Ascending aorta (tissue), 2 donors: ENCODE measurements around the gene CREG2. TPM values are rescaled to one million over a fixed set of nuclear protein-coding genes. Genes with fewer than 3 reads are reported as not detected.

Source experiments
- DNase-seq, 2 donors: peaks; one replicate each; pipeline ENCODE4 v3.0.0-alpha.2; 2019; ENCODE audit warnings: low spot score in 2 of 2
- H3K27ac ChIP-seq, 2 donors: fragments of 200-600 bp; sonication (generic); one replicate each; pipeline ENCODE4 v1.5.1; 2016 to 2017; ENCODE audit warnings: mild to moderate bottlenecking in 1 of 2
- H3K27me3 ChIP-seq: fragments of 200-600 bp; sonication (generic); one replicate; pipeline ENCODE4 v1.5.1; 2017
- H3K36me3 ChIP-seq, 2 donors: fragments of 200-600 bp; sonication (generic); one replicate each; pipeline ENCODE4 v1.5.1; 2016
- H3K4me1 ChIP-seq, 2 donors: fragments of 200-600 bp; sonication (generic); one replicate each; pipeline ENCODE4 v1.5.1; 2016 to 2017; ENCODE audit warnings: mild to moderate bottlenecking in 1 of 2
- H3K4me3 ChIP-seq, 2 donors: fragments of 200-600 bp; sonication (generic); one replicate each; pipeline ENCODE4 v1.5.1; 2016 to 2017; ENCODE audit warnings: mild to moderate bottlenecking in 1 of 2
- H3K9me3 ChIP-seq, 2 donors: fragments of 200-600 bp; sonication (generic); one replicate each; pipeline ENCODE4 v1.5.1; 2016
- CTCF ChIP-seq, 3 experiments: fragments of 200-600 bp in 2 of 3; fragments of 450-650 bp in 1 of 3; sonication (generic) in 2 of 3; IDR thresholded peaks; one replicate each; pipeline ENCODE4 v1.5.1; 2016 to 2019; ENCODE audit warnings: antibody characterized with exemption in 3 of 3, mild to moderate bottlenecking in 1 of 3, moderate library complexity in 1 of 3
- intact Hi-C: fragments of 100-400 bp; cut with DNase I; formaldehyde crosslinking; loops from one replicate; pipeline ENCODE4 v1.15.1; 2023
- total RNA-seq: library from RNA; depleted of rRNA; stranded (reverse); fragments of >200 nt; gene quantifications from one replicate; pipeline ENCODE4 v1.1.0, GENCODE V29; 2016

Gene CREG2
- total RNA-seq, 1 donor from 2014 or later, result not detected

DNA sequence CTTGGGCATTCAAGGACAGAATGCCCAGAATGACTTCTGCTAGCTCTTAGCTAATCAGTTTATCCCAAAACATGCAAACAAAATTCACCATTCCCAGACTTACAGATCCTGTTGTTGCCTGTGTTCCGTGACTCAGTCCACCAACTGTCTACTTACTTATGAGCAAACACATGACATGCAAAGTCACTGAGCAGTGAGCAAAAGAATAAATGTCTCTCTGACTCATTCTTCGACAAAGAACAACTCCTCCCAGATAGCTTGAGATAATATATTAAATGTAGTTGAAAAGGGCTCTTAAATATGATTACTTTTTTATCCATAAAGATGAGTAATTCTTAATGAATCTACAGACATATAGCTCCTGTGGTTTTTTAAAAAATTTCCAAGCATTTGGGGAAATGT, 9.0 kb upstream of the CREG2 start:
- intact Hi-C loops, result no loop called here
- no peaks in the 10 kb centered on the region for H3K4me1 ChIP-seq
- no peaks in the 10 kb centered on the region for H3K27me3 ChIP-seq
- no peak overlapping the region for H3K4me3 ChIP-seq
- TF ChIP-seq CTCF (IDR thresholded peaks at IDR 0.05), result no peak
- no peak overlapping the region for H3K27ac ChIP-seq
- no peaks in the 10 kb centered on the region for H3K36me3 ChIP-seq
- no peak for DNase-seq
- no peaks in the 10 kb centered on the region for H3K9me3 ChIP-seq

DNA sequence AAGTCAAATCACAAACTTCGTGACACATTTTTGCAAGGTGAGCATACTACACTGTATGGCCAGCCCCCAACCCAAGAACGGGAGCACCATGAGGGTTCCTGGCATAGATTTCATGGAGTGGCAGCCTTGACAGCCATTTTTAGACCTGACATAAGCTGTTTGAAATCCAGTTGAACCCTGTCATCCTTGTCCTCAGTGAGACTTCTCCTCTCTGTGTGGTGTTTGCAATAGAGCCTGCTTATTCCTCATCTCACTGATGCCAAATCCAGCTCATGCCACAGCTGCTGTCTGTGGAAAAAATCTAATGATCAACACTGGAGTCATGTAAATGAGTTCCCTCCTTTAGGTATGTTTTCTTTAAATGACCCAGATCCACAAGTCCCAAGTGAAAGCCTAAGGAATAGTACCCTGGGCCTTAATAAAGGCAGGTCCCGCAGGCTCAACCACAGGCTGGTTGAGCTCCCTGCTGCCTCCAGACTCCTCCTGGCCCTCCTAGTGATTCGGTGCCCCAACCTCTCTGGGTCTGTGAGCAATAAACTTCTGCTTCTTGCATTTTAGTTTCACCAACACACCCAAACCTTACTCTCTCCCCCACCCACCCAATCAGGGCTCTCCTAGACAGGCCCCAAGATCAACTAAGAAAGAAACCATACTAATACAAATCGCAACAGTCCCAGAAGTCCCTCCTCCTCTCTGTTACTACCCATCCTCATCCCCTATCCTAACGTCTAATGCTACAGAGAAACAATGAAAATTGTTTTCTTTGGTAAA, 8.4 kb upstream of the CREG2 start:
- intact Hi-C loops, result no loop called here

GRCh38 chr2:101388232-101388631, 929 bp upstream of the CREG2 start:
- Histone ChIP-seq H3K27ac (no peak overlapping the region), H3K4me3 (no peak overlapping the region), H3K36me3 (no peaks in the 10 kb centered on the region), H3K9me3 (no peaks in the 10 kb centered on the region), H3K27me3 (no peaks in the 10 kb centered on the region), H3K4me1 (peaks cover 0 to 9% of the 10 kb centered on the region in 2 donors)
- DNase-seq, result peak in 1 of 2 donors; percentile 39
- no peak for TF ChIP-seq CTCF (IDR thresholded peaks at IDR 0.05)
- intact Hi-C loops, result no loop called here

More for the DNA sequence above, 8.4 kb upstream of the CREG2 start:
- Histone ChIP-seq H3K36me3 (no peaks in the 10 kb centered on the region), H3K4me1 (no peaks in the 10 kb centered on the region), H3K27me3 (no peaks in the 10 kb centered on the region), H3K4me3 (no peak overlapping the region), H3K9me3 (no peaks in the 10 kb centered on the region), H3K27ac (no peak overlapping the region)
- DNase-seq, result peak in 1 of 2 donors; percentile 15
- no peak for TF ChIP-seq CTCF (IDR thresholded peaks at IDR 0.05)

GRCh38 chr2:101386599-101387150, 628 bp downstream of the CREG2 start:
- H3K4me1 ChIP-seq, result peaks cover 0 to 9% of the 10 kb centered on the region in 2 donors
- H3K9me3 ChIP-seq, result no peaks in the 10 kb centered on the region
- peak overlapping the region; percentile 48 to 68 for H3K4me3 ChIP-seq
- H3K27ac ChIP-seq, result no peak overlapping the region
- no peaks in the 10 kb centered on the region for H3K27me3 ChIP-seq
- intact Hi-C loops, result no loop called here
- TF ChIP-seq CTCF (IDR thresholded peaks at IDR 0.05), result no peak
- peak in 1 of 2 donors; percentile 59 for DNase-seq
- no peaks in the 10 kb centered on the region for H3K36me3 ChIP-seq

DNA sequence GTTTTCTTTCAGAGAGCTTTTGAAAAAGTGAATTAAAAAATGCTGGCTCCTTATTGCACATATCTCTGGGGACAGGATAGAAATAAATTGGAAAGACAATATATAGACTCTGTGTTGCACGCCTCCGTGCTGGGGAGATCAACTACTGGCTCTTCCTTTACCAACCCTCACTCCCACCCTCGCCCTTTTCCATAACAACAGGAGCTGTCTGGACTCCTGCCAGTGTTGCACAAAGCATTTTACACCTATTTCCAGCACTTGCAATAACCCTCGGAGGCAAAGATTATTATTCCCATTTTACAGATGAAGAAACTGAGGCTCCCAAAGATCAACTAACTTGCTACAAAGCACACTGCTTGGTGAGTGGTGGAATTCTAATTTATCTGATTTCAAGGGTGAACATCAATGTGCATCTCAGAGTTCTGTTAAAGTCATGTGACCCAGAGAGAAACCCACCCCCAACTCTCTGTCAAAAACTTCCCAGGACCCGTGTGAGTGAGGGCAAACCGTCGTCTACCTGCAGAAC, 4.2 kb downstream of the CREG2 start:
- TF ChIP-seq CTCF (IDR thresholded peaks at IDR 0.05), result no peak
- no peaks in the 10 kb centered on the region for H3K9me3 ChIP-seq
- DNase-seq, result peak in 1 of 2 donors; percentile 31
- H3K4me3 ChIP-seq, result no peak overlapping the region
- H3K27ac ChIP-seq, result no peak overlapping the region
- H3K36me3 ChIP-seq, result no peaks in the 10 kb centered on the region
- intact Hi-C loops, result no loop called here
- no peaks in the 10 kb centered on the region for H3K27me3 ChIP-seq
- peaks cover 0 to 9% of the 10 kb centered on the region in 2 donors for H3K4me1 ChIP-seq
